ENCODE data around the gene CD164L2. TPM values are rescaled to one million over a fixed set of nuclear protein-coding genes. Genes with fewer than 3 reads are reported as not detected.

The CD164L2 gene
- total RNA-seq, 5 donors from 2014 or later (not counting 1 experiment from before 2014, with no cell fraction given), result not detected

Other genes starting within 250 kb of the CD164L2 start
- gene SLC9A1, start 228.2 kb downstream of the CD164L2 start, total RNA-seq, result 10 to 100 TPM; 14.6 to 24.4 (median 18.5) TPM
- gene WDTC1, start 148.7 kb downstream of the CD164L2 start, total RNA-seq, result 10 to 100 TPM; 39.4 to 55.9 (median 50.7) TPM
- gene TMEM222, start 61.2 kb downstream of the CD164L2 start, total RNA-seq, result 10 to 100 TPM; 25.2 to 48.8 (median 43.7) TPM
- gene SYTL1, start 41.3 kb downstream of the CD164L2 start, total RNA-seq, result 100 to 1,000 TPM; 169 to 240 (median 199) TPM
- 10 to 100 TPM in 3 of 5 donors, 1 to 10 TPM in 2; 7.0 to 31.1 (median 12.8) TPM for gene MAP3K6, start 16.4 kb downstream of the CD164L2 start, total RNA-seq
- gene FCN3, start 8.5 kb downstream of the CD164L2 start, total RNA-seq, result under 1 TPM in 3 of 5 donors, not detected in 2; 0.26 to 0.44 (median 0.38) TPM
- gene GPR3, start 9.3 kb upstream of the CD164L2 start, total RNA-seq, result under 1 TPM in 2 of 5 donors, not detected in 3; 0.21 to 0.35 TPM
- gene WASF2, start 106.8 kb upstream of the CD164L2 start, total RNA-seq, result 100 to 1,000 TPM; 145 to 161 (median 156) TPM
- gene AHDC1, start 220.8 kb upstream of the CD164L2 start, total RNA-seq, result 10 to 100 TPM; 21.9 to 26.4 (median 23.1) TPM

Data from T-cell (primary cell).